ENCODE results near the gene SOX12.

DNA sequence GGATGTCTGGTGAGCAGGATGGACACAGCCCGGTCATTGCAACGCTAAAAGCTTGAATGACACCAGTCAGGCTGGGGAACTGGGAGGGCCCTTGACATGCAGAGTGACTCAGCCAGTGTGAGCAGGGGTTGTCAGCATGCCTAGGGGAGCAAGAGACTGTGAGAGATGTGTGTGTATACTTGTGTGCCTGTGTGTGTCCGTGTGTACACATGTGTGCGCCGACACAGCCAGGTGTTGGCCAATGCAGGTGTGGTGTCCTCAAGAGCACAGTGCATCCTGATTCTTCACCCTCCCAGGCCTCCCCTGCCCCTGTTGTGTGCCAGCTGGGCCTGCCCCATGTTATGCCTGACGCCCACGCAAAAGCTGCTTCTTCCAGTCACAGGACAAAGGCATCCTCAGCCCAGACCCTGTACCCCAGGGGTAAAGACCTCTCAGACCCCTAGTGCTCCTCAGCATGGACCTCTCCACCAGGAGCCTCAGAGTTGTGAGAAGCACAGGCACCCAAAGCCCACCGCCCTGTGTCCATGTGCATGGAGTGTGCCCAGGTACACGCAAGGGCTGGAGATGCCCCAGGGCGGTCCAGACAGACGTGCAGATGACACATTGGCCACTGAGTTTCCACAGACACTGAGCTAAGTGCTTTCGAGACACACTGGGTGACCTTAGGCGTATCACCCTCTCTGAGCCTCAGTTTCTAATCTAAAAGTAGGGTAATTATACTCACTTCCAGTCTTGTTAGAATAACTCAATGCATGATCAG lies 38.1 kb downstream of the SOX12 start:
- TF ChIP-seq, protein P1, sequence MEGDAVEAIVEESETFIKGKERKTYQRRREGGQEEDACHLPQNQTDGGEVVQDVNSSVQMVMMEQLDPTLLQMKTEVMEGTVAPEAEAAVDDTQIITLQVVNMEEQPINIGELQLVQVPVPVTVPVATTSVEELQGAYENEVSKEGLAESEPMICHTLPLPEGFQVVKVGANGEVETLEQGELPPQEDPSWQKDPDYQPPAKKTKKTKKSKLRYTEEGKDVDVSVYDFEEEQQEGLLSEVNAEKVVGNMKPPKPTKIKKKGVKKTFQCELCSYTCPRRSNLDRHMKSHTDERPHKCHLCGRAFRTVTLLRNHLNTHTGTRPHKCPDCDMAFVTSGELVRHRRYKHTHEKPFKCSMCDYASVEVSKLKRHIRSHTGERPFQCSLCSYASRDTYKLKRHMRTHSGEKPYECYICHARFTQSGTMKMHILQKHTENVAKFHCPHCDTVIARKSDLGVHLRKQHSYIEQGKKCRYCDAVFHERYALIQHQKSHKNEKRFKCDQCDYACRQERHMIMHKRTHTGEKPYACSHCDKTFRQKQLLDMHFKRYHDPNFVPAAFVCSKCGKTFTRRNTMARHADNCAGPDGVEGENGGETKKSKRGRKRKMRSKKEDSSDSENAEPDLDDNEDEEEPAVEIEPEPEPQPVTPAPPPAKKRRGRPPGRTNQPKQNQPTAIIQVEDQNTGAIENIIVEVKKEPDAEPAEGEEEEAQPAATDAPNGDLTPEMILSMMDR (optimal IDR thresholded peaks at IDR 0.05 in 1 of 3, IDR thresholded peaks at IDR 0.05 in 1 of 3, conservative IDR thresholded peaks at IDR 0.05 in 1 of 3; ENCODE audit: extremely low read depth in 1 of 3, insufficient read depth in 2 of 3, low read length in 3 of 3), result no peak
- no peak for TF ChIP-seq EZH2 (IDR thresholded peaks at IDR 0.05; ENCODE audit: low read length)
